DMS79 treated with DMSO at 0.1 percent for 48 hours (cell line): ENCODE results near the gene NPHS1.

Experiments used
- DNase-seq: peaks from one replicate; lab custom pipeline; 2025; lab: John Stamatoyannopoulos, UW

Gene NPHS1

DNA sequence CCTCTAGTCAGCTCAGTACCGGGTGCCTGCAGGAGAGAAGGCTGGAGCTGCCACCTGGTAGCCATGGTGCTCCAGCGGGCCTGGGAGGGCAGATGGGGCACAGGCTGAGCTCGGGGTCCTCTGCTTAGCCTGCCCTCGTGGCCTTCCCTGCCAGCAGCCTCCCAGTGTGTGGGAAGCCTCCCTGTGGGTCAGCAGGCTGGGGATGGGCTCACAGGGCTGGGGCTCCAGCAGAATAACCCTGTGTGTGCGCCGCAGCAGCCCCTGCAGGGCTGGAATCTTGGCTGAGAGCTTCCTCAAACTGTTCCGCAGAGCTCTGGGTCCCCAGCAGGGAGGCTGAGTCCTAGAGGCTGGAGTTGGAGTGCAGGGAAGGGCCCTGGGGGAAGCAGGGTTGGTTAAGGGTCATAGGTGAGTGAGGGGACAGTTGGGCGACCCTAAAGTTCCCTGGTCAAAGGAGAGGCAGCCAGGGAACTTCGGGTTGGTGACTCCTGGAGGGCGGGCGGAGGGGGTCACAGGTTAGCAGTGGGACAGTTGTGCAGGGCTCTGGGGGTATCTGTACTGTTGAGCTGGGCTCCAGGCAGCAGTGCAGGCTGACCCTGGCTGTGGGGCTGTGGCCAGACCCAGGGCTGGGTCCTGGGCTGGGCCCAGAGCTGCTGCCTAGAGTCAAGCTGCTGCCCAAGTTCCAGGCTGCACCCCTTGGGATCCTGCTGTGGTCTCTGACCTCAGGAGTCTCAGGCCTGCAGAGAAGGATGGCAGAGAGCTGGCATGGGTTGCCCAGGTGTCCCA lies 62.9 kb downstream of the NPHS1 start:
- DNase-seq, result no peak

DNA sequence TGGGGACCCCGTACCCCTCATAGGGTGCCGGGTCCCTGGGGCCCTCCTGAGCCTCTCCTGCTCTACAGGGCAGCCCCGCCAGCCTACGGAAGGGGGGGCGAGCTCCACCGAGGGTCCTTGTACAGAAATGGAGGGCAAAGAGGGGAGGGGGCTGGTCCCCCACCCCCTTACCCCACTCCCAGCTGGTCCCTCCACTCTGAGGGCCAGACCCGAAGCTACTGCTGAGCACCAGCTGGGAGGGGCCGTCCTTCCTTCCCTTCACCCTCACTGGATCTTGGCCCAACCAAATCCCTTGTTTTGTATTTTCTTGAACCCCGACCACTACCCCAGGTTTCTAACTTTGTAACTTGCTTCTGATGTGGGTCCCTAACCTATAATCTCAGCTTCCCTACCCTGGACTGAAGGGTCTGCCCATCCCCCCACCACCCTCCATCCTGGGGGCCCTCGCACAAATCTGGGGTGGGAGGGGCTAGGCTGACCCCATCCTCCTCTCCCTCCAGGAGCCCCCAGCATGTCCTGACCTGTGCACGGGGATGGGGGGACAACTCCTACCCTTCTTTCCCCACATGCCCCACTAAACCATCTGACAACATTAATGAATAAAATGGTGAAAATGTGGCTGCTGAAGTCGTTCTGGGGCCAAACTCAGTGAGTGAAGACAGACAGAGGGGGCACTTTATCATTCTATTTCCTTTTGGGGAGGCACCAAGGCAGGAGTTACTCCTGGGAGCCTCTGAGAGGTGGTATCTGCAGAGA lies 63.9 kb downstream of the NPHS1 start:
- no peak for DNase-seq

DNA sequence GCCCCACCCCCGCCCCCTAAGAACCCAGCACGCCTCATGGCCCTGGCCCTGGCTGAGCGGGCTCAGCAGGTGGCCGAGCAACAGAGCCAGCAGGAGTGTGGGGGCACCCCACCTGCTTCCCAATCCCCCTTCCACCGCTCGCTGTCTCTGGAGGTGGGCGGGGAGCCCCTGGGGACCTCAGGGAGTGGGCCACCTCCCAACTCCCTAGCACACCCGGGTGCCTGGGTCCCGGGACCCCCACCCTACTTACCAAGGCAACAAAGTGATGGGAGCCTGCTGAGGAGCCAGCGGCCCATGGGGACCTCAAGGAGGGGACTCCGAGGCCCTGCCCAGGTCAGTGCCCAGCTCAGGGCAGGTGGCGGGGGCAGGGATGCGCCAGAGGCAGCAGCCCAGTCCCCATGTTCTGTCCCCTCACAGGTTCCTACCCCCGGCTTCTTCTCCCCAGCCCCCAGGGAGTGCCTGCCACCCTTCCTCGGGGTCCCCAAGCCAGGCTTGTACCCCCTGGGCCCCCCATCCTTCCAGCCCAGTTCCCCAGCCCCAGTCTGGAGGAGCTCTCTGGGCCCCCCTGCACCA lies 65.0 kb downstream of the NPHS1 start:
- DNase-seq, result no peak

DNA sequence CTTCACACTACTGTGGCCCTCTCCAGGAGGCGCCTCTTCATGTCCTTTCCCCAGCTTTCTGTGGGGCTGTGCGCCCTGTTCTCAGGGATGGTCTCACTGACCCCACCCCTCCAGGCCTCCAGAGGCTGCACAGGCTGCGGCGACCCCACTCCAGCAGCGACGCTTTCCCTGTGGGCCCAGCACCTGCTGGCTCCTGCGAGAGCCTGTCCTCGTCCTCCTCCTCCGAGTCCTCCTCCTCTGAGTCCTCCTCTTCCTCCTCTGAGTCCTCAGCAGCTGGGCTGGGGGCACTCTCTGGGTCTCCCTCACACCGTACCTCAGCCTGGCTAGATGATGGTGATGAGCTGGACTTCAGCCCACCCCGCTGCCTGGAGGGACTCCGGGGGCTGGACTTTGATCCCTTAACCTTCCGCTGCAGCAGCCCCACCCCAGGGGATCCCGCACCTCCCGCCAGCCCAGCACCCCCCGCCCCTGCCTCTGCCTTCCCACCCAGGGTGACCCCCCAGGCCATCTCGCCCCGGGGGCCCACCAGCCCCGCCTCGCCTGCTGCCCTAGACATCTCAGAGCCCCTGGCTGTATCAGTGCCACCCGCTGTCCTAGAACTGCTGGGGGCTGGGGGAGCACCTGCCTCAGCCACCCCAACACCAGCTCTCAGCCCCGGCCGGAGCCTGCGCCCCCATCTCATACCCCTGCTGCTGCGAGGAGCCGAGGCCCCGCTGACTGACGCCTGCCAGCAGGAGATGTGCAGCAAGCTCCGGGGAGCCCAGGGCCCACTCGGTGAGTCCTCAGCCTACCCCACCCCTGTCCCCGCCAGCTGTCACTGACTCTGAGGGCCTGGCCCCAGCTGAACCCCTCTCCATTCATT lies 65.8 kb downstream of the NPHS1 start:
- no peak for DNase-seq

DNA sequence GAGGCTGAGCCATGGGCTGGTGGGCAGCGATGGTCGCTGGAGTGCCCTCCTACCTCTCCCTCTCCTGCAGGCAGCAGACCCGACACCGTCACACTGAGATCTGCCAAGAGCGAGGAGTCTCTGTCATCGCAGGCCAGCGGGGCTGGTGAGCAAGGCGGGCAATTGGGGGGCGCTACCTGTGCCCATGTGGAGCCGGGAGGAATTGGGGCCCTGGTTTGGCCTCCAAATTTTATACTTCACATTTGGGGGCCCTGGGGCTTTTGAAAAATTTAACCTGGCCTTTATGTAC lies 67.0 kb downstream of the NPHS1 start:
- no peak for DNase-seq

DNA sequence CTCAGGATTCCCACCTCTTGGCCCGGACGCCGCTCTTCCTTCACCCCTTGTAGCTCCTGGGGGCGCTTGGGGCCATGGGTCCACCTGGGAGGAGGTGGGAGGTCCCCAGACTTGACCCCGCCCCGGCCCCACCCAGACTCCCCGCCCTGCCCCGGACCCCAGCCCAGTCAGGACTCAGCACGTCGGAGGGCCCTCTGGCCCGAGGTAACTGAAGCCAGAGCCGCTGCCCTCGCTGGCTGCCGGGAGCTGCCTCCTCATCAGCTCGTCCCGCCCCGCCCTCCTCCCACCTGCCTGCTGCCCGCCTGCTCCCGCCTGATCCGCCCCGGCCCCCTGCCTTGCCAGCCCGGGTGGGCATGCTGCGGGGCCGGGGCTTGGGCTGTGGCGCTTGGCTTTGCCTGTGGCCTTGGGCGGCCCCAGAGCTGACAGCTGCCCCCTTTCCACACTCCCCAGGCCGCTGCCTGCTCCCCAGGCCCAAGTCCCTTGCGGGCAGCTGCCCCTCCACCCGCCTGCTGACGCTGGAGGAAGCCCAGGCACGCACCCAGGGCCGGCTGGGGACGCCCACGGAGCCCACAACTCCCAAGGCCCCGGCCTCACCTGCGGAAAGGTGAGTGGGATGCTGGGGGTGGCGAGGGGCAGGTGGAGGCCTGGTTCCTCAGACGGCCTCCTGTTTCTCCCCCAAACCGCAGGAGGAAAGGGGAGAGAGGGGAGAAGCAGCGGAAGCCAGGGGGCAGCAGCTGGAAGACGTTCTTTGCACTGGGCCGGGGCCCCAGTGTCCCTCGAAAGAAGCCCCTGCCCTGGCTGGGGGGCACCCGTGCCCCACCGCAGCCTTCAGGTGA lies 67.6 kb downstream of the NPHS1 start:
- DNase-seq, result no peak

DNA sequence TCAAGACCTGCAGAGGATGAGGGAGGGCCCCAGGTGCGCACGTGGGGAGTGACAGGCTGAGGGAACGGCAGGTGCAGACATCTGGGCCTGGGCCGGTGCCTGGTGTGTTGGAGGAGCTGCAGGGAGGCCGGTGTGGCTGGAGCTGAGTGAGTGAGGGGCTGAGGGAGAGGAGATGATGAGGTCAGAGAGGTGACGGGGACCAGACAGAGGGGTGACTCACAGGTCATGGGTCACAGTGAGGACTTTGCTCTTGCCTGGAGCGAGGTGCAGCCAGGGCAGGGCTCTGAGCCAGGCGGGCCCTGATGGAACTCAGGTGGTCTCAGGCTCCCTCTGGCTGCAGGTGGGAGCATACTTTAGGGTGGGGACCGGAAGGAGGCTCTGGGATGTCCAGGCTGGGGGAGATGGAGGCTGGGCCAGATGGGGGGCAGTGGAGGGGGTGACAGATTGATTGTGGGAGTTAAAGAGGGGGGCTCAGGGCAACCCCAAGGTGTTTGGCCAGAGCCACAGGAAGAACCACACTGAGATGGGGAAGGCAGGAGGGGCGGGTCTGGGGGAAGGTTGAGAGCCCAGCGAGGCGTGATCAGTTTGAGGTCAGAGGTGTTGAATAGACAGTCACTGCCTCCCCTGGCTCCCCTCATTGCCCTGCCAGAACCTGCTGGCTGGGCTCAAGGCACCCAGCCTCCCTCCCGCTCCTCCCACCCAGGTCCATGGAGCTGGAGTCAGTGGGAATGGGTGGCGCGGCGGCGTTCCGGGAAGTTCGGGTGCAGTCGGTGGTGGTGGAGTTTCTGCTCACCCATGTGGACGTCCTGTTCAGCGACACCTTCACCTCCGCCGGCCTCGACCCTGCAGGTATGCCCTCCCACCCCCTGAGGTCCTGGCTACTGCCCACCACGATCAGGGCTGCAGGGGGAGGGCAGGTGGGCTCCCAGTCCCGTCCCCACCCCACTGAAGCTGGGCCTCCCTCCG lies 68.6 kb downstream of the NPHS1 start:
- no peak for DNase-seq

DNA sequence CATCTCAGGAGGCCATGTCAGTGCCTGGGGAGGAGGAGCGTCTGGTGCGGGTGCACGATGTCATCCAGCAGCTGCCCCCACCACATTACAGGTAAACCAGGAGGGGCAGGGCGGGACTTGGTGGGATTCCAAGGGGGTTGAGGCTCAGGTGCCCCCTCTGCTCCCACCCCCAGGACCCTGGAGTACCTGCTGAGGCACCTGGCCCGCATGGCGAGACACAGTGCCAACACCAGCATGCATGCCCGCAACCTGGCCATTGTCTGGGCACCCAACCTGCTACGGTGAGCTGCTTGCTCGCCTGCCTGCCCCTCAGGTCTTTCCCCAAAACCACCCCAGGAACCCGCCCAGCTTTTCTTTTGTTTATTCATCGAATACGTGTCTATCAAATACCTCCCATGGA lies 69.7 kb downstream of the NPHS1 start:
- no peak for DNase-seq

DNA sequence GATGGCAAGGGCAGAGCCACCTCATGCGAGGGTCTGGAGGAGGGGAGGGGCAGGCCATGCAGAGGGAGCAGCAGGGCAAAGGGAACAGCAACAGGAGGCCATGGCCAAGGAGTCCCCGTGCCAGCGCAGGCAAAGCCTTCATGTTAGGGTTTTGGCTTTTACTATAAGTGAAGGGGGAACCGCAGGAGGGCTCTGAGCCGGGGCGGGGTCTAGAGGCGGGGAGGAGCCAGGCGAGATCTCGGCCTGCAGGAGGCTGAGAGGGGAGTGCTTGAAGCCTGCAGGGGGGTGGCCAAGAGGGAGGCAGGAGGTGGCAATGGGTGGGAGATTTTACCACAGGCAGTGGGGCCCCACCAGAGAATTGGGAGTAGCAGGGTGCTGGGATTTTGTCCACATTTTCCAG lies 70.7 kb downstream of the NPHS1 start:
- no peak for DNase-seq

DNA sequence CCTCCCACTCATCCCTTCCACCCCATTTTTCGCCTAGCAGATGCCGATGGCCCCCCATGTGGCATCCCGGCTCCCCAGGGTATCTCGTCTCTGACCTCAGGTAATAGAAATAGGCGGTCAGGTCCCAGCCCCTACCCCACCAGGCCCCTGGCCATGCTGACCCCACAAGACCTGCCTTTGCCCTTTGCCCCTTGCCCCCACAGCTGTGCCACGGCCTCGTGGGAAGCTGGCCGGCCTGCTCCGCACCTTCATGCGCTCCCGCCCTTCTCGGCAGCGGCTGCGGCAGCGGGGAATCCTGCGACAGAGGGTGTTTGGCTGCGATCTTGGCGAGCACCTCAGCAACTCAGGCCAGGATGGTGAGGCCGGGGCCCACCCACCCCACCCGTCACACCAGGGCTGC lies 71.6 kb downstream of the NPHS1 start:
- no peak for DNase-seq

DNA sequence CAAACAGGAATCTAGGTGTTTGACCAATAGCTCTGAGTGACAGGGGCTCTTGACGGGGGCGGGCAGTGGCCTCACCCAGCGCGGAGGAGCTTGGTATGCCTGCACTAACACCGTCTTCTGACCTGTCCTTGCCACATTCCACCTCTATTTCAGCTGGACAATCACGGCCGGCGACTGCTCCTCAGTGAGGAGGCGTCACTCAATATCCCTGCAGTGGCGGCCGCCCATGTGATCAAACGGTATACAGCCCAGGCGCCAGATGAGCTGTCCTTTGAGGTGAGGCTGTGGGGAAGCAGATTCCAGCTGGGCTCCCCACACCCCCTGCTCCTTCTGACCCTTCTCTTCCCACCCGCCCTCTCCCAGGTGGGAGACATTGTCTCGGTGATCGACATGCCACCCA lies 72.2 kb downstream of the NPHS1 start:
- DNase-seq, result no peak

DNA sequence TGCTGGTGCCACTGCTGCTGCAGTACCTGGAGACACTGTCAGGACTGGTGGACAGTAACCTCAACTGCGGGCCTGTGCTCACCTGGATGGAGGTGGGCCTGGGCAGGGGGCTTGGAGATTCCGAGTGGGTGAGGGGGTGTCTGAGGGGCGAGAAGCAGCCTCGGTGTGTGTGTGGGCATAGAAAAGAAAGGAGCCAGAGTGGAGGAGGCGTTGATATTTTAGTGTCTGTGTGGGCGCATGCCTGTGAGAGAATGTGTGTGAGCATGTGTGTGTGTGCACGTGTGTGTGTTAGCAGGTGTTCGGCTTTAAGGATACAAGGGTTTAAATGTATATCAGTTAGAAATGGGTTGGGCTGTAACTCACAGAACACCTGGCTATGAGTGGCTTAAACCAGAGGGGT lies 73.3 kb downstream of the NPHS1 start:
- no peak for DNase-seq

DNA sequence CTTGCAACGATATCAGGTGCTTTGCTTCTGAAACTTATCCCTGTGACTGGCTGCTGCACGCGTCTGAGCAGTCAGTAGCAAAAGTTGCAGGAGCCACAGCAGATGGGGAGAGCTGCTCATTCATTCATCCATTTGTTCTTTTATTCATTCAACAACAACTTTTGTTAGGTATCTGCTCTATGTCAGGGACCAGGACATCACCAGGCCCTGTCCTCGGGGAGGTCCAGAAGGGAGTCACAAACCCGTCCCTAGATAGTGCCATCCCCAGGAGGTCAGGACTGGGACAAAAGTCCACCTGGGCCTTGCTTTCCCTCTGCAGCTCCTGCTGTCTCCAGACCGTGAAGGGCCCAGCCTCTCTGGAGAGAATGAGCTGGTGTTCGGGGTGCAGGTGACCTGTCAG lies 74.3 kb downstream of the NPHS1 start:
- DNase-seq, result no peak

DNA sequence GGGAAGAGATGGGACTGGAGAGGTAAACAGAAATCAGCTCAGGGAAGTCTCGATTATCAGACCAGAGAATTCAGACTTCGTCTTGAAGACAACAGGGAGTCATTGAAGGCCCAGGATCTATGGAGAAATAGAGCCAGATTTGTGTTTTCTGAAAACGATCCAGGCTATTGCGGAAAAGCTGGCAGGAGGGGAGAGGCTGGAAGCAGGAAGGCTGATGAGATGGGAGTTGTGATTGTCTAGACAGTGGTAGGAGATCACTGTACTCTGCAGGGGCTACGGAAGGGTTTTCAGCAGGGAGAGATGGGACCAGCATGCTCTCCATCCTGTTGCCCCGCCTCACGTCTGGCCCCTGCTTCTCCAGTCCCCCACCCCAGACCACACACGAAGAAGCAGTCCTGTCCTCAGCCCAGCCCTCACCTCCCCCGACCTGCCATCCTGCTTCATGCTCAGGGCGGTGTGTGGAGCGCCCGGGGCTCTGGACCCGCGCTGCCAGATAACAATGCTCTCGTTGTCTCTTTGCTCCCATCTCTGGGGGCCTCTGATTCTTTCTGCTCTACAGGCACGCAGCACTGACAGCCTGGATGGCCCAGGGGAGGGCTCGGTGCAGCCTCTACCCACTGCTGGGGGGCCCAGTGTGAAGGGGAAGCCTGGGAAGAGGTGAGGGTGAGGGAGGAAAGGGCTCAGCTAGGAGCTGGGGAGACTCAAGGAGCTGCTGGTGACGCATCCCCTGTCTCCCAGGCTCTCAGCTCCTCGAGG lies 75.0 kb downstream of the NPHS1 start:
- no peak for DNase-seq

DNA sequence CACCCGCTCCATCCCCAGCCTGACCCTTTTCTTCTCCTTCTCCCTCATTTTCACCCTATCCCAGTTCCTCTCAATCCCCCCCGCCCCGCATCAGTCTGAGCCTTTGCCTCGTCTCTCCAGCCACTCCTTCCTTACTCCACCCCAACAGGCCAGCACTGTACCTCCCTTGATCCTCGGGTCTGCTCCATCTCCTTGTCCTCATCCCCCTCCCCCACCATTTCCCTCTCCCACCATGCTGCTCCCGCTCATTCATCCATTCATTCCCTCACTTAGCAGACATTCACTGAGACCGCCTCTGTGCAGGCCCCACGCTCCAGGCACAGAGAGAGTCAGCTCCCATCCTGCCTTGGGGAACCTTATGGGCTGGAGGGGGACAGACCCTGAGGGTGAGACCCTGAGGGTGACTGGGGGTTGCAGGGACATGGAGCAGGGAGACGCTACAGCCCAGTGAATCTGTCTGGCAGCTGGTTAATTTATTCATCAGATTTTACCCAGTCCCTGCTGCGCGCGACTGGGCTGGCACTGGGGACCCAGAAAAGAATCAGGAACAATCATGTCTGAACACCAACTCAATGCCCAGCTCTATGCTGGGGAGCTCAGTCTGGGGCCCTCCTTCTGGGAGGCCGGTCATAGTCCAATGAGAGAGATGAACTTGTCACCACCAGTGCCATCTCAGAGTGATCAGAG lies 76.1 kb downstream of the NPHS1 start:
- no peak for DNase-seq
